ENCODE measurements around the gene CERS2.

DNA sequence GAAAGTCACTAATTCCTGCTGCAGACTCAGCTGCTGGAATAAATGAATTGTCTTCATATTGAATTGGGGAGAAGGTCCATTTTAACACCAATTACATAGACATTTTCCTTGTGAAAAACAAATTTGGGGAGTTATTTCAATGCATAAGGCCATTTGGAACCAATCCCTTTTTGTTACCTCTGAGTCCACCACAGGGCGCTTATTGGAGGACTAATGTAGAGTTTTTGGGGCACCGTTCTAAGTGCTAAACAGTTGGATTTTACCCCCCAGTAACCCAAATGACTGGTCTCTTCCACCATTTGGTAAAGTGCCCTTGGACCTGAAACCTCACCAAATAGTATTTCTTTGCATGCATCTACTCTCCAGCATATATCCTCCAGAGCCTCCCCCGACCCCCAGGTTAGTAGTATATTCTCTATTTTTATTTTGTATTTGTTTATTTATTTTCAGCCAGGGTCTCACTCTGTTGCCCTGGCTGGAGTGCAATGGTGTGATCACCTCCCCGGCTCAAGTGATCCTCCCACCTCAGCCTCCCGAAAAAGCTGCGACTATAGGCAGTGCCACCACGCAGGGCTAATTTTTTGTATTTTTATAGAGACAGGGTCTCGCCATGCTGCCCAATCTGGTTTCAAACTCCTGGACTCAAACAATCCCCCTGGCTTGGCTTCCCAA lies 35.2 kb upstream of the CERS2 start:
- TF ChIP-seq, protein P1, sequence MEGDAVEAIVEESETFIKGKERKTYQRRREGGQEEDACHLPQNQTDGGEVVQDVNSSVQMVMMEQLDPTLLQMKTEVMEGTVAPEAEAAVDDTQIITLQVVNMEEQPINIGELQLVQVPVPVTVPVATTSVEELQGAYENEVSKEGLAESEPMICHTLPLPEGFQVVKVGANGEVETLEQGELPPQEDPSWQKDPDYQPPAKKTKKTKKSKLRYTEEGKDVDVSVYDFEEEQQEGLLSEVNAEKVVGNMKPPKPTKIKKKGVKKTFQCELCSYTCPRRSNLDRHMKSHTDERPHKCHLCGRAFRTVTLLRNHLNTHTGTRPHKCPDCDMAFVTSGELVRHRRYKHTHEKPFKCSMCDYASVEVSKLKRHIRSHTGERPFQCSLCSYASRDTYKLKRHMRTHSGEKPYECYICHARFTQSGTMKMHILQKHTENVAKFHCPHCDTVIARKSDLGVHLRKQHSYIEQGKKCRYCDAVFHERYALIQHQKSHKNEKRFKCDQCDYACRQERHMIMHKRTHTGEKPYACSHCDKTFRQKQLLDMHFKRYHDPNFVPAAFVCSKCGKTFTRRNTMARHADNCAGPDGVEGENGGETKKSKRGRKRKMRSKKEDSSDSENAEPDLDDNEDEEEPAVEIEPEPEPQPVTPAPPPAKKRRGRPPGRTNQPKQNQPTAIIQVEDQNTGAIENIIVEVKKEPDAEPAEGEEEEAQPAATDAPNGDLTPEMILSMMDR (IDR thresholded peaks at IDR 0.05; ENCODE audit: low read depth, low read length, missing input control) = no peak
- TF ChIP-seq RXRA (IDR thresholded peaks at IDR 0.05) = no peak

Measured in liver (tissue), 3 donors.